HepG2 (cell line): Measurements from ENCODE around the gene CHEK1. TPM values are rescaled to one million over a fixed set of nuclear protein-coding genes. Genes with fewer than 3 reads are reported as not detected.
A peak's percentile ranks its signal among the peaks of the same experiment; 100 is the strongest.

ENCODE experiments used
- GFI1 ChIP-seq: sonication (generic); formaldehyde crosslinking; IDR thresholded peaks from 2 replicates; pipeline ENCODE4 v1.5.0; 2020; ENCODE audit warnings: missing genetic modification reagents, mild to moderate bottlenecking, borderline replicate concordance
- HCFC1 ChIP-seq: fragments of 150-350 bp; IDR thresholded peaks from 2 replicates; pipeline ENCODE4 v1.6.1; 2014; ENCODE audit warnings: low read depth, low read length
- HOXA9 ChIP-seq: sonication (generic); formaldehyde crosslinking; IDR thresholded peaks from 2 replicates; pipeline ENCODE4 v1.8.1; 2022; ENCODE audit warnings: missing genetic modification reagents, mild to moderate bottlenecking, moderate library complexity, borderline replicate concordance
- KLF11 ChIP-seq: IDR thresholded peaks from 2 replicates; pipeline ENCODE4 v1.6.1; 2016; ENCODE audit warnings: missing compliant biosample characterization
- MAF1 ChIP-seq: sonication (generic); formaldehyde crosslinking; IDR thresholded peaks from 2 replicates; pipeline ENCODE4 v1.5.0; 2020; ENCODE audit warnings: missing genetic modification reagents, borderline replicate concordance
- PHF21A ChIP-seq: sonication (generic); formaldehyde crosslinking; IDR thresholded peaks from 2 replicates; pipeline ENCODE4 v1.5.0; 2020; ENCODE audit warnings: mild to moderate bottlenecking, missing genetic modification reagents
- SALL2 ChIP-seq: sonication (generic); formaldehyde crosslinking; IDR thresholded peaks from 2 replicates; pipeline ENCODE4 v1.8.1; 2023; ENCODE audit warnings: mild to moderate bottlenecking, missing genetic modification reagents, inconsistent platforms
- SNAI1 ChIP-seq: sonication (generic); formaldehyde crosslinking; IDR thresholded peaks from 2 replicates; pipeline ENCODE4 v1.5.0; 2020; ENCODE audit warnings: mild to moderate bottlenecking, missing genetic modification reagents, borderline replicate concordance
- ZFP82 ChIP-seq: sonication (generic); formaldehyde crosslinking; IDR thresholded peaks from 2 replicates; pipeline ENCODE4 v1.5.1; 2020; ENCODE audit warnings: mild to moderate bottlenecking, missing genetic modification reagents, borderline replicate concordance
- ZNF10 ChIP-seq: sonication (generic); formaldehyde crosslinking; IDR thresholded peaks from 2 replicates; pipeline ENCODE4 v1.4.0; 2020; ENCODE audit warnings: mild to moderate bottlenecking, low read depth, missing genetic modification reagents, borderline replicate concordance
- ZNF263 ChIP-seq: sonication (generic); formaldehyde crosslinking; IDR thresholded peaks from 2 replicates; pipeline ENCODE4 v1.4.0; 2020; ENCODE audit warnings: missing genetic modification reagents
- polyA plus RNA-seq, 8 experiments: library from polyadenylated mRNA; depleted of rRNA in 3 of 8; stranded (reverse) in 7 of 8; unstranded in 1 of 8; fragments of >200 nt; fragmentation: Illumina TruSeq in 4 of 8; extraction: Trizol in 4 of 8; gene quantifications; 2 replicates each; pipeline versions ENCODE4 v1.2.1 to v1.2.3, GENCODE V29; 2011 to 2016; ENCODE audit warnings: low read depth in 4 of 8, missing spikeins in 1 of 8, mixed read lengths in 1 of 8; ENCODE audit not compliant: insufficient read depth in 1 of 8
- total RNA-seq, 5 experiments: library from RNA; depleted of rRNA; stranded (reverse); fragments of >200 nt; fragmentation: Illumina TruSeq; extraction: Trizol; gene quantifications; 2 replicates each; pipeline ENCODE4 v1.2.3, GENCODE V29; 2016; ENCODE audit warnings: low read depth in 1 of 5
- TF ChIP-seq, protein P1 (sequence below): fragments of 450-650 bp; IDR thresholded peaks from 2 replicates; pipeline ENCODE4 v1.6.1; 2017
- TF ChIP-seq, protein P2 (sequence below): sonication (generic); formaldehyde crosslinking; IDR thresholded peaks from 2 replicates; pipeline ENCODE4 v1.5.1; 2020; ENCODE audit warnings: missing genetic modification reagents, mild to moderate bottlenecking, borderline replicate concordance
- TF ChIP-seq, protein P3 (sequence below): sonication (generic); formaldehyde crosslinking; conservative IDR thresholded peaks from 2 replicates; pipeline ENCODE4 v1.4.0; 2020; ENCODE audit warnings: missing genetic modification reagents
- TF ChIP-seq, protein P4 (sequence below), 2 experiments: IDR thresholded peaks; 2 replicates each; pipeline ENCODE4 v1.6.1; 2011 to 2012; ENCODE audit warnings: low read length in 2 of 2, borderline replicate concordance in 1 of 2, low read depth in 1 of 2, mild to moderate bottlenecking in 1 of 2, moderate library complexity in 1 of 2
- TF ChIP-seq, protein P5 (sequence below): sonication (generic); formaldehyde crosslinking; IDR thresholded peaks from 2 replicates; pipeline ENCODE4 v1.4.0; 2020; ENCODE audit warnings: missing genetic modification reagents

Gene CHEK1
- total and polyA plus RNA-seq, 2 of the 13 experiments (the other 11 are each of a cell fraction or from before 2014, with no cell fraction given), result 17.8 to 83.2 TPM

DNA sequence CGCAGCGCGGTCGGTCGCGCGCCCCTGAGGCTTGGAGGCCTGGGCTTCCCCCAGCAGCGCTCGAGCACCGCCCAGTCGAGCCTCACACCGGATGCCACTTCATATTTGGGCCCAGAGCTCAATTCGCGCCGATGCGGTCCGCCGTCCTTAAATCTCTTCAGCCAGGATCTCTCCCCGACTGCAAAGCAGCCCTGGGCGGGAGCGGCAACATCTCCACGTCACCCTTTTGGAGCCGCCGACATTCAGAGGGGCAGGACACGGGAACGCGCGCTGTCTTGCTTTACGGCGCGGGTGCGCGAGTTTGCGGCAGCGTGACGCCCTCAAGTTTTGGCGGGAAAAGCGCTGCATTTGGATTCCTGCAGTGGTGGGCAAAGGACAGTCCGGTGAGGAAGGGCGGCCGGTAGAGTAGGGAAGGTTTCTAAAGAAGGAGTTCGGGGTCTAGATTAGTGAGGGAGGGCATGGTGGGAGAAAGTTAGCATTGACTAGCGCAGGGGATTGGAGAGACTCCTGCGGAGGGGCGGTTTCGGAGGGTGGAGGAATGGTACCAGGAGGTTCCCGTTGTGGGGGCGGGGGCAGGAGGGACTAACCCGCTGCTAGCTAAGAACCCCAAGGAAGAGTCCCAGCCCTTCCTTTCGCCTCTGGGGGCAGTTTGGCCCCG is 796 bp downstream of the CHEK1 start (continued):
- TF ChIP-seq, protein P1, sequence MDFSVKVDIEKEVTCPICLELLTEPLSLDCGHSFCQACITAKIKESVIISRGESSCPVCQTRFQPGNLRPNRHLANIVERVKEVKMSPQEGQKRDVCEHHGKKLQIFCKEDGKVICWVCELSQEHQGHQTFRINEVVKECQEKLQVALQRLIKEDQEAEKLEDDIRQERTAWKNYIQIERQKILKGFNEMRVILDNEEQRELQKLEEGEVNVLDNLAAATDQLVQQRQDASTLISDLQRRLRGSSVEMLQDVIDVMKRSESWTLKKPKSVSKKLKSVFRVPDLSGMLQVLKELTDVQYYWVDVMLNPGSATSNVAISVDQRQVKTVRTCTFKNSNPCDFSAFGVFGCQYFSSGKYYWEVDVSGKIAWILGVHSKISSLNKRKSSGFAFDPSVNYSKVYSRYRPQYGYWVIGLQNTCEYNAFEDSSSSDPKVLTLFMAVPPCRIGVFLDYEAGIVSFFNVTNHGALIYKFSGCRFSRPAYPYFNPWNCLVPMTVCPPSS, result no peak
- TF ChIP-seq SALL2 (CRISPR knock-in tag), result peak; percentile 98
- TF ChIP-seq, protein P2, sequence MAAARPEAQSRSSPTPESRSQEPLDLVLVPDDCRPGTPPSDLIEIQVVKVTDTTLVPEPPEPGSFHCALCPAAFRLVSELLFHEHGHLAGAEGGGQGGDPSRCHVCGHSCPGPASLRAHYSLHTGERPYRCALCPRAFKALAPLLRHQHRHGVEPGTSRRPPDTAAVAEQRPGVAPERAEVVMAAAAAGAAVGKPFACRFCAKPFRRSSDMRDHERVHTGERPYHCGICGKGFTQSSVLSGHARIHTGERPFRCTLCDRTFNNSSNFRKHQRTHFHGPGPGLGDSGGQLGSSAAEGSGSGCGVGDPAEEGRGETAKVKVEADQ, result peak; percentile 97
- peak; percentile 39; the same call in 1 of the 2 replicates for TF ChIP-seq ZNF263
- peak; percentile 78 for TF ChIP-seq KLF11 (CRISPR knock-in tag)
- TF ChIP-seq PHF21A (CRISPR knock-in tag), result peak; percentile 66
- TF ChIP-seq GFI1 (CRISPR knock-in tag), result no peak
- TF ChIP-seq, protein P3, sequence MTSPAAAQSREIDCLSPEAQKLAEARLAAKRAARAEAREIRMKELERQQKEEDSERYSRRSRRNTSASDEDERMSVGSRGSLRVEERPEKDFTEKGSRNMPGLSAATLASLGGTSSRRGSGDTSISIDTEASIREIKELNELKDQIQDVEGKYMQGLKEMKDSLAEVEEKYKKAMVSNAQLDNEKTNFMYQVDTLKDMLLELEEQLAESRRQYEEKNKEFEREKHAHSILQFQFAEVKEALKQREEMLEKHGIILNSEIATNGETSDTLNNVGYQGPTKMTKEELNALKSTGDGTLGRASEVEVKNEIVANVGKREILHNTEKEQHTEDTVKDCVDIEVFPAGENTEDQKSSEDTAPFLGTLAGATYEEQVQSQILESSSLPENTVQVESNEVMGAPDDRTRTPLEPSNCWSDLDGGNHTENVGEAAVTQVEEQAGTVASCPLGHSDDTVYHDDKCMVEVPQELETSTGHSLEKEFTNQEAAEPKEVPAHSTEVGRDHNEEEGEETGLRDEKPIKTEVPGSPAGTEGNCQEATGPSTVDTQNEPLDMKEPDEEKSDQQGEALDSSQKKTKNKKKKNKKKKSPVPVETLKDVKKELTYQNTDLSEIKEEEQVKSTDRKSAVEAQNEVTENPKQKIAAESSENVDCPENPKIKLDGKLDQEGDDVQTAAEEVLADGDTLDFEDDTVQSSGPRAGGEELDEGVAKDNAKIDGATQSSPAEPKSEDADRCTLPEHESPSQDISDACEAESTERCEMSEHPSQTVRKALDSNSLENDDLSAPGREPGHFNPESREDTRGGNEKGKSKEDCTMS, result 0 out of 2 replicates have a peak, but pooled peaks have one; percentile 25
- TF ChIP-seq SNAI1 (CRISPR knock-in tag), result no peak; the same call in 1 of the 2 replicates
- TF ChIP-seq MAF1 (CRISPR knock-in tag), result 0 out of 2 replicates have a peak, but pooled peaks have one; percentile 30
- TF ChIP-seq, protein P4, sequence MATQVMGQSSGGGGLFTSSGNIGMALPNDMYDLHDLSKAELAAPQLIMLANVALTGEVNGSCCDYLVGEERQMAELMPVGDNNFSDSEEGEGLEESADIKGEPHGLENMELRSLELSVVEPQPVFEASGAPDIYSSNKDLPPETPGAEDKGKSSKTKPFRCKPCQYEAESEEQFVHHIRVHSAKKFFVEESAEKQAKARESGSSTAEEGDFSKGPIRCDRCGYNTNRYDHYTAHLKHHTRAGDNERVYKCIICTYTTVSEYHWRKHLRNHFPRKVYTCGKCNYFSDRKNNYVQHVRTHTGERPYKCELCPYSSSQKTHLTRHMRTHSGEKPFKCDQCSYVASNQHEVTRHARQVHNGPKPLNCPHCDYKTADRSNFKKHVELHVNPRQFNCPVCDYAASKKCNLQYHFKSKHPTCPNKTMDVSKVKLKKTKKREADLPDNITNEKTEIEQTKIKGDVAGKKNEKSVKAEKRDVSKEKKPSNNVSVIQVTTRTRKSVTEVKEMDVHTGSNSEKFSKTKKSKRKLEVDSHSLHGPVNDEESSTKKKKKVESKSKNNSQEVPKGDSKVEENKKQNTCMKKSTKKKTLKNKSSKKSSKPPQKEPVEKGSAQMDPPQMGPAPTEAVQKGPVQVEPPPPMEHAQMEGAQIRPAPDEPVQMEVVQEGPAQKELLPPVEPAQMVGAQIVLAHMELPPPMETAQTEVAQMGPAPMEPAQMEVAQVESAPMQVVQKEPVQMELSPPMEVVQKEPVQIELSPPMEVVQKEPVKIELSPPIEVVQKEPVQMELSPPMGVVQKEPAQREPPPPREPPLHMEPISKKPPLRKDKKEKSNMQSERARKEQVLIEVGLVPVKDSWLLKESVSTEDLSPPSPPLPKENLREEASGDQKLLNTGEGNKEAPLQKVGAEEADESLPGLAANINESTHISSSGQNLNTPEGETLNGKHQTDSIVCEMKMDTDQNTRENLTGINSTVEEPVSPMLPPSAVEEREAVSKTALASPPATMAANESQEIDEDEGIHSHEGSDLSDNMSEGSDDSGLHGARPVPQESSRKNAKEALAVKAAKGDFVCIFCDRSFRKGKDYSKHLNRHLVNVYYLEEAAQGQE (IDR thresholded peaks at IDR 0.05; ENCODE audit: borderline replicate concordance in 1 of 2, low read depth in 1 of 2, low read length in 2 of 2), result peak in 1 of 2 experiments; percentile 35; a peak in 1 of 4 replicates
- TF ChIP-seq ZNF10 (CRISPR knock-in tag), result no peak
- no peak for TF ChIP-seq HCFC1
- TF ChIP-seq ZFP82 (CRISPR knock-in tag), result no peak; the same call in 1 of the 2 replicates
- TF ChIP-seq HOXA9, result peak; percentile 95
- TF ChIP-seq, protein P5, sequence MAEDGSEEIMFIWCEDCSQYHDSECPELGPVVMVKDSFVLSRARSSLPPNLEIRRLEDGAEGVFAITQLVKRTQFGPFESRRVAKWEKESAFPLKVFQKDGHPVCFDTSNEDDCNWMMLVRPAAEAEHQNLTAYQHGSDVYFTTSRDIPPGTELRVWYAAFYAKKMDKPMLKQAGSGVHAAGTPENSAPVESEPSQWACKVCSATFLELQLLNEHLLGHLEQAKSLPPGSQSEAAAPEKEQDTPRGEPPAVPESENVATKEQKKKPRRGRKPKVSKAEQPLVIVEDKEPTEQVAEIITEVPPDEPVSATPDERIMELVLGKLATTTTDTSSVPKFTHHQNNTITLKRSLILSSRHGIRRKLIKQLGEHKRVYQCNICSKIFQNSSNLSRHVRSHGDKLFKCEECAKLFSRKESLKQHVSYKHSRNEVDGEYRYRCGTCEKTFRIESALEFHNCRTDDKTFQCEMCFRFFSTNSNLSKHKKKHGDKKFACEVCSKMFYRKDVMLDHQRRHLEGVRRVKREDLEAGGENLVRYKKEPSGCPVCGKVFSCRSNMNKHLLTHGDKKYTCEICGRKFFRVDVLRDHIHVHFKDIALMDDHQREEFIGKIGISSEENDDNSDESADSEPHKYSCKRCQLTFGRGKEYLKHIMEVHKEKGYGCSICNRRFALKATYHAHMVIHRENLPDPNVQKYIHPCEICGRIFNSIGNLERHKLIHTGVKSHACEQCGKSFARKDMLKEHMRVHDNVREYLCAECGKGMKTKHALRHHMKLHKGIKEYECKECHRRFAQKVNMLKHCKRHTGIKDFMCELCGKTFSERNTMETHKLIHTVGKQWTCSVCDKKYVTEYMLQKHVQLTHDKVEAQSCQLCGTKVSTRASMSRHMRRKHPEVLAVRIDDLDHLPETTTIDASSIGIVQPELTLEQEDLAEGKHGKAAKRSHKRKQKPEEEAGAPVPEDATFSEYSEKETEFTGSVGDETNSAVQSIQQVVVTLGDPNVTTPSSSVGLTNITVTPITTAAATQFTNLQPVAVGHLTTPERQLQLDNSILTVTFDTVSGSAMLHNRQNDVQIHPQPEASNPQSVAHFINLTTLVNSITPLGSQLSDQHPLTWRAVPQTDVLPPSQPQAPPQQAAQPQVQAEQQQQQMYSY (CRISPR knock-in tag), result peak; percentile 49; the same call in 1 of the 2 replicates
